HCT116 (cell line): Measurements from ENCODE around the gene DGKG. TPM values are rescaled to one million over a fixed set of nuclear protein-coding genes. Genes with fewer than 3 reads are reported as not detected.

Experiments
- ATAC-seq: fragments of 200-7000 bp; cut with Tn5 transposase; 2 replicates; pipeline ENCODE4 v1.9.1; 2020; ENCODE audit warnings: mild to moderate bottlenecking, moderate library complexity
- BruUV-seq: library from RNA; stranded (reverse); fragments of 400-500 nt; replicated peaks from 2 replicates; lab custom pipeline; 2021; lab: Mats Ljungman, UMichigan
- CTCF ChIA-PET: fragments of 300-600 bp; sonication (Branson Sonifier 250); formaldehyde crosslinking; loops from one replicate; lab custom pipeline; 2021; ENCODE audit warnings: antibody characterized with exemption; lab: Charles Lee
- POLR2A ChIA-PET: fragments of 300-600, 350-600 bp; sonication (Branson Sonifier 250); formaldehyde crosslinking; loops from one replicate; lab custom pipeline; 2021; ENCODE audit warnings: antibody characterized with exemption; lab: Charles Lee
- RAD21 ChIA-PET, 2 experiments: fragments of 300-600 bp; sonication (Branson Sonifier 250); formaldehyde crosslinking; loops; one replicate each; lab custom pipeline; 2023; ENCODE audit warnings: low total read pairs in 2 of 2; ENCODE audit not compliant: uncharacterized antibody in 2 of 2, unreplicated experiment in 2 of 2, low non-redundant PET in 1 of 2; lab: Charles Lee
- DNase-seq: peaks from one replicate; pipeline ENCODE4 v3.0.0-alpha.2; 2010; ENCODE audit warnings: low read depth, low spot score
- H2AFZ ChIP-seq: fragments of 200-600 bp; shearing (Covaris generic), sonication (generic); 2 replicates; pipeline ENCODE4 v1.6.1; 2017; ENCODE audit warnings: low read depth, mixed run types, mixed read lengths, antibody characterized with exemption, low read length; ENCODE audit not compliant: poor library complexity, severe bottlenecking
- H3K27ac ChIP-seq: 2 replicates; pipeline ENCODE4 v1.5.1; 2012; ENCODE audit warnings: low read depth, low read length
- H3K27me3 ChIP-seq: fragments of 200-600 bp; sonication (generic); 2 replicates; pipeline ENCODE4 v1.6.1; 2016; ENCODE audit warnings: mixed run types, low read length, mixed read lengths; ENCODE audit not compliant: insufficient read depth
- H3K36me3 ChIP-seq, 2 experiments: fragments of 200-500 bp in 1 of 2; fragments of 200-600 bp in 1 of 2; sonication (Bioruptor generic) in 1 of 2; sonication (generic) in 1 of 2; 2 replicates each; pipeline versions ENCODE4 v1.5.1 to v1.6.1; 2014 to 2016; ENCODE audit warnings: low read length in 2 of 2, inconsistent platforms in 1 of 2, mixed read lengths in 1 of 2, mixed run types in 1 of 2; ENCODE audit not compliant: insufficient read depth in 2 of 2, control insufficient read depth in 1 of 2
- H3K4me1 ChIP-seq, 2 experiments: fragments of 200-600 bp in 1 of 2; sonication (generic) in 1 of 2; 2 replicates each; pipeline versions ENCODE4 v1.5.1 to v1.6.1; 2012 to 2017; ENCODE audit warnings: low read length in 2 of 2, inconsistent platforms in 1 of 2, mild to moderate bottlenecking in 1 of 2, mixed read lengths in 1 of 2, mixed run types in 1 of 2, moderate library complexity in 1 of 2; ENCODE audit not compliant: insufficient read depth in 2 of 2, control insufficient read depth in 1 of 2
- H3K4me2 ChIP-seq: fragments of 200-600 bp; sonication (generic); 2 replicates; pipeline ENCODE4 v1.6.1; 2017; ENCODE audit warnings: mixed run types, low read length, mixed read lengths
- H3K4me3 ChIP-seq, 2 experiments: fragments of 200-600 bp in 1 of 2; sonication (generic) in 1 of 2; replicated peaks in 1 of 2; 2 replicates each; pipeline ENCODE4 v1.5.1; 2011 to 2016; ENCODE audit warnings: low read length in 2 of 2, control low read depth in 1 of 2, low read depth in 1 of 2, mild to moderate bottlenecking in 1 of 2, mixed read lengths in 1 of 2, mixed run types in 1 of 2
- H3K79me2 ChIP-seq: fragments of 200-600 bp; sonication (generic); 2 replicates; pipeline ENCODE4 v1.6.1; 2017; ENCODE audit warnings: mild to moderate bottlenecking, mixed run types, low read length, moderate library complexity, mixed read lengths; ENCODE audit not compliant: insufficient read depth
- H3K9ac ChIP-seq: fragments of 200-600 bp; sonication (generic); 2 replicates; pipeline ENCODE4 v1.6.1; 2016; ENCODE audit warnings: low read length, mixed read lengths
- H3K9me2 ChIP-seq: fragments of 200-600 bp; sonication (generic), shearing (Covaris generic); 2 replicates; pipeline ENCODE4 v1.6.1; 2017; ENCODE audit warnings: mixed run types, mild to moderate bottlenecking, moderate library complexity; ENCODE audit not compliant: insufficient read depth
- H3K9me3 ChIP-seq, 2 experiments: fragments of 200-500 bp in 1 of 2; fragments of 200-600 bp in 1 of 2; sonication (Bioruptor generic) in 1 of 2; sonication (generic) in 1 of 2; 2 replicates each; pipeline ENCODE4 v1.6.1; 2014 to 2017; ENCODE audit warnings: low read length in 2 of 2, mixed read lengths in 2 of 2, inconsistent platforms in 1 of 2, low read depth in 1 of 2, mild to moderate bottlenecking in 1 of 2, mixed run types in 1 of 2, moderate library complexity in 1 of 2; ENCODE audit not compliant: control insufficient read depth in 1 of 2, insufficient read depth in 1 of 2
- H4K20me1 ChIP-seq: fragments of 200-600 bp; sonication (generic), shearing (Covaris generic); 2 replicates; pipeline ENCODE4 v1.6.1; 2017; ENCODE audit warnings: mixed run types, mild to moderate bottlenecking, moderate library complexity; ENCODE audit not compliant: insufficient read depth
- ATF3 ChIP-seq: IDR thresholded peaks from 2 replicates; pipeline ENCODE4 v1.6.1; 2012
- CBX3 ChIP-seq: IDR thresholded peaks from 2 replicates; pipeline ENCODE4 v1.6.1; 2012; ENCODE audit warnings: low read depth
- CEBPB ChIP-seq: IDR thresholded peaks from 2 replicates; pipeline ENCODE4 v1.6.1; 2012; ENCODE audit warnings: low read depth
- CTCF ChIP-seq, 3 experiments: fragments of 200-600 bp in 1 of 3; sonication (generic) in 1 of 3; IDR thresholded peaks in 2 of 3; conservative IDR thresholded peaks in 1 of 3; 2 replicates each; pipeline ENCODE4 v1.5.1; 2012 to 2017; ENCODE audit warnings: low read depth in 2 of 3, low read length in 2 of 3, antibody characterized with exemption in 1 of 3, borderline replicate concordance in 1 of 3, control low read depth in 1 of 3, mild to moderate bottlenecking in 1 of 3, mixed read lengths in 1 of 3, mixed run types in 1 of 3, moderate library complexity in 1 of 3; ENCODE audit not compliant: insufficient read depth in 1 of 3
- EGR1 ChIP-seq: IDR thresholded peaks from 2 replicates; pipeline ENCODE4 v1.6.1; 2012; ENCODE audit warnings: low read depth
- EZH2 ChIP-seq: fragments of 200-600 bp; sonication (generic); IDR thresholded peaks from 2 replicates; pipeline ENCODE4 v1.6.1; 2017; ENCODE audit warnings: antibody characterized with exemption, mixed run types
- EZH2phosphoT487 ChIP-seq: fragments of 200-600 bp; IDR thresholded peaks from 2 replicates; pipeline ENCODE4 v1.6.1; 2018; ENCODE audit warnings: antibody characterized with exemption, borderline replicate concordance
- FOSL1 ChIP-seq: IDR thresholded peaks from 2 replicates; pipeline ENCODE4 v1.6.1; 2012; ENCODE audit warnings: low read depth
- POLR2A ChIP-seq: IDR thresholded peaks from 2 replicates; pipeline ENCODE4 v1.7.0; 2011; ENCODE audit warnings: borderline replicate concordance; ENCODE audit not compliant: insufficient read depth, insufficient read length; ENCODE audit errors: extremely low read depth
- POLR2AphosphoS5 ChIP-seq: IDR thresholded peaks from 2 replicates; pipeline ENCODE4 v1.6.1; 2011; ENCODE audit warnings: mild to moderate bottlenecking, low read depth, low read length, moderate library complexity
- RAD21 ChIP-seq: IDR thresholded peaks from 2 replicates; pipeline ENCODE4 v1.6.1; 2012; ENCODE audit warnings: low read depth, mild to moderate bottlenecking
- SIN3A ChIP-seq: IDR thresholded peaks from 2 replicates; pipeline ENCODE4 v1.6.1; 2012; ENCODE audit warnings: low read depth
- SP1 ChIP-seq: IDR thresholded peaks from 2 replicates; pipeline ENCODE4 v1.6.1; 2012; ENCODE audit warnings: low read depth
- SRF ChIP-seq: IDR thresholded peaks from 2 replicates; pipeline ENCODE4 v1.6.1; 2012; ENCODE audit warnings: low read depth
- TCF7L2 ChIP-seq: IDR thresholded peaks from 2 replicates; pipeline ENCODE4 v1.7.0; 2011; ENCODE audit warnings: borderline replicate concordance, inconsistent platforms; ENCODE audit not compliant: insufficient read depth, insufficient read length; ENCODE audit errors: extremely low read depth
- YY1 ChIP-seq: IDR thresholded peaks from 2 replicates; pipeline ENCODE4 v1.6.1; 2011; ENCODE audit warnings: low read length, low read depth, moderate library complexity, mild to moderate bottlenecking; ENCODE audit not compliant: insufficient replicate concordance; ENCODE audit errors: extremely low read depth
- ZNF274 ChIP-seq: fragments of 200-500 bp; sonication (Bioruptor generic); IDR thresholded peaks from 2 replicates; pipeline ENCODE4 v1.6.1; 2014; ENCODE audit warnings: mild to moderate bottlenecking, low read depth, low read length, inconsistent platforms
- intact Hi-C: fragments of 100-400 bp; cut with micrococcal nuclease; formaldehyde crosslinking; loops from 2 replicates; pipeline ENCODE4 v1.10.0; 2022
- total RNA-seq: library from RNA; stranded (reverse); gene quantifications from one replicate; pipeline ENCODE4 v1.2.1, GENCODE V29; 2021; ENCODE audit not compliant: unreplicated experiment

DGKG gene
- total RNA-seq, 1 experiment from 2014 or later, result 4.8 TPM

DNA sequence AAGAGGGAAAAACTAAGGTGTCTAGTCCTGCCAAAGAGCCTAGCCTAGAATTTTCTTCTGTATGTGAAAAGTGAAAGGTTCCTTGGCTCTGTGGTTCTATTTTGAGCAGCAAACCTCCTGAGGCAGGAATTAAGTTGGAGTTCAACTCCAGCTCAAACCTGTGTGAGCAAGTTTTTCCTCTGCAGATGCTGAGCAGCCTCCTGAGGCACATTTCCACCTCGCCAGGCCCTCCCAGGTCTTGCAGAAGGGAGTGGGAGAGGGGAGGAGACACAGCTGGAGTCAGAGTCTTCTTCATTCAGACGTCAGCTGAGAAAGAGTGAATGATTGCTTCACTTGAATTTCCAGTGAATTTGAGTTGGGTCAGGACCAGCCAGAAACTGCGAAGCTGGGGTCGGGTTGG lies 183.6 kb downstream of the DGKG start:
- ChIA-PET POLR2A (no interaction called here), RAD21 (no interaction called here), CTCF (no interaction called here)
- H3K36me3 ChIP-seq, result no peaks in the 10 kb centered on the region
- no peaks in the 10 kb centered on the region for H3K9me3 ChIP-seq
- no peaks in the 10 kb centered on the region for H3K9me2 ChIP-seq
- intact Hi-C loops, result no loop called here
- no peak for DNase-seq
- no peak overlapping the region for H3K4me3 ChIP-seq
- no peaks in the 10 kb centered on the region for H4K20me1 ChIP-seq
- no peak overlapping the region for H3K27ac ChIP-seq
- H3K4me1 ChIP-seq, result no peaks in the 10 kb centered on the region
- H2AFZ ChIP-seq, result no peak overlapping the region
- no peaks in the 10 kb centered on the region for H3K27me3 ChIP-seq
- no peak for ATAC-seq
- H3K79me2 ChIP-seq, result no peaks in the 10 kb centered on the region
- no TSS peak for BruUV-seq
- TF ChIP-seq TCF7L2 (no peak), EZH2 (no peak)
- no peak overlapping the region for H3K9ac ChIP-seq
- H3K4me2 ChIP-seq, result no peak overlapping the region

DNA sequence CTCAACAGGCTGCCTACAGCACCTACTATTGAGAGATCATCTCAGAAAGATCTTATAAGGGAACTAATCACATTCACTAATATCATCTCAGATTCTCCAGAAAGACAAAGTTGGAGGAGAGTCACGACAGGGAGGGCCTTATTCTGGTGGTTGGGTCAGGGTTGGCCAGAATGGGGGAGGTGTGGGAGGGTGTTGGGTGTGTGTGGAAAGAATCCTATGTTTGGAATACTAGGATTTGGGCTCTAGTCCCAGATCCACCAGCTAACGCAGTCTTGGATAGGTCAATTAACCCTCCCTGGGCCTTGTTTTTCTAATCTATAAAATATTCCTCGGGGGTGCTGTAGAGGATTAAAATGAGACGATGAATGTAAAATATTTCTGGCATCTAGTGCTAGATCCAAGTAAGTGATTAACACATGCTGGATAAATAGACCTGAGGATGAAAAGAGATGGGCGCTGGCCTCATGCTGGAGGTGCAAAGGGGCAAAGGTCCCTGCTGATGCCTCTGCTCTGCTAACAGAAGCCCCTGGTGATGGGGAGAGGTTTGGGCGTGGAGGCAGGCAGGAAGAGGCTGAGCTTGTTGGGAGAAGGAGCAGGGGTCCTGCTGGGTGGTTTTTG lies 185.6 kb downstream of the DGKG start:
- no peaks in the 10 kb centered on the region for H4K20me1 ChIP-seq
- CTCF ChIA-PET, result no interaction called here
- DNase-seq (no peak), ATAC-seq (no peak)
- no peak overlapping the region for H2AFZ ChIP-seq
- intact Hi-C loops, result no loop called here
- POLR2A ChIA-PET, result no interaction called here
- H3K27me3 ChIP-seq, result no peaks in the 10 kb centered on the region
- H3K9me2 ChIP-seq, result no peaks in the 10 kb centered on the region
- H3K4me2 ChIP-seq, result no peak overlapping the region
- no peak overlapping the region for H3K4me3 ChIP-seq
- no peaks in the 10 kb centered on the region for H3K36me3 ChIP-seq
- RAD21 ChIA-PET, result no interaction called here
- no peaks in the 10 kb centered on the region for H3K79me2 ChIP-seq
- no peak overlapping the region for H3K27ac ChIP-seq
- H3K9me3 ChIP-seq, result no peaks in the 10 kb centered on the region
- no TSS peak for BruUV-seq
- H3K4me1 ChIP-seq, result no peaks in the 10 kb centered on the region
- H3K9ac ChIP-seq, result no peak overlapping the region
- TF ChIP-seq CBX3 (no peak), SP1 (no peak), POLR2A (no peak), ATF3 (no peak), ZNF274 (no peak), TCF7L2 (no peak), RAD21 (no peak), EGR1 (no peak), FOSL1 (no peak), POLR2AphosphoS5 (no peak), CTCF (IDR thresholded peaks at IDR 0.05 in 2 of 3, conservative IDR thresholded peaks at IDR 0.05 in 1 of 3; ENCODE audit: borderline replicate concordance in 1 of 3, insufficient read depth in 1 of 3, low read depth in 2 of 3, low read length in 2 of 3) (no peak), EZH2 (no peak), YY1 (no peak), CEBPB (no peak), SRF (no peak), EZH2phosphoT487 (no peak), SIN3A (no peak)
